ENCODE measurements around the gene PLB1.

Gene PLB1

GRCh38 chr2:28592481-28592880 lies 96.6 kb downstream of the PLB1 start:
- DNase-seq: no peak

GRCh38 chr2:28593160-28593755 lies 97.4 kb downstream of the PLB1 start:
- no peak for DNase-seq

- DNase-seq: no peak
Measured at GRCh38 chr2:28594000-28594331, 98.1 kb downstream of the PLB1 start.

GRCh38 chr2:28594332-28595108 lies 98.7 kb downstream of the PLB1 start:
- DNase-seq: peak; percentile 68 to 78 (median 69)

GRCh38 chr2:28595323-28595722 lies 99.5 kb downstream of the PLB1 start:
- DNase-seq: no peak

GRCh38 chr2:28598484-28598883 lies 102.6 kb downstream of the PLB1 start:
- no peak for DNase-seq

- DNase-seq: no peak
Measured at GRCh38 chr2:28600181-28600580, 104.3 kb downstream of the PLB1 start.

GRCh38 chr2:28601616-28602015 lies 105.8 kb downstream of the PLB1 start:
- DNase-seq: no peak

- DNase-seq: no peak
Measured at GRCh38 chr2:28602136-28602660, 106.3 kb downstream of the PLB1 start.

GRCh38 chr2:28602751-28603639 lies 107.1 kb downstream of the PLB1 start:
- no peak for DNase-seq

- no peak for DNase-seq
Measured at GRCh38 chr2:28603821-28604220, 108.0 kb downstream of the PLB1 start.

- no peak for DNase-seq
Measured at GRCh38 chr2:28604284-28604843, 108.5 kb downstream of the PLB1 start.

GRCh38 chr2:28606986-28607441 lies 111.2 kb downstream of the PLB1 start:
- DNase-seq: no peak

- DNase-seq: no peak
Measured at GRCh38 chr2:28607730-28608499, 112.1 kb downstream of the PLB1 start.

- no peak for DNase-seq
Measured at GRCh38 chr2:28608500-28609424, 112.9 kb downstream of the PLB1 start.

GRCh38 chr2:28610583-28611201 lies 114.8 kb downstream of the PLB1 start:
- DNase-seq: peak in 1 of 4 experiments; percentile 6

- DNase-seq: no peak
Measured at GRCh38 chr2:28612131-28612812, 116.4 kb downstream of the PLB1 start.

GRCh38 chr2:28613186-28613585 lies 117.3 kb downstream of the PLB1 start:
- DNase-seq: no peak

- no peak for DNase-seq
Measured at GRCh38 chr2:28613633-28614501, 118.0 kb downstream of the PLB1 start.

Data from activated CD4-positive, CD25-positive, alpha-beta regulatory T cell (primary cell).